Measurements from ENCODE around the gene YEATS2.

YEATS2 gene

GRCh38 chr3:183829466-183829865 lies 131.9 kb downstream of the YEATS2 start:
- TF ChIP-seq CTCF (IDR thresholded peaks at IDR 0.05; ENCODE audit: low read depth, low read length, missing control alignments) = no peak
- DNase-seq (ENCODE audit: extremely low read depth, low read depth) = no peak
- H3K4me3 ChIP-seq (replicated peaks; ENCODE audit: low read depth, low read length) = no peak overlapping the region

DNA sequence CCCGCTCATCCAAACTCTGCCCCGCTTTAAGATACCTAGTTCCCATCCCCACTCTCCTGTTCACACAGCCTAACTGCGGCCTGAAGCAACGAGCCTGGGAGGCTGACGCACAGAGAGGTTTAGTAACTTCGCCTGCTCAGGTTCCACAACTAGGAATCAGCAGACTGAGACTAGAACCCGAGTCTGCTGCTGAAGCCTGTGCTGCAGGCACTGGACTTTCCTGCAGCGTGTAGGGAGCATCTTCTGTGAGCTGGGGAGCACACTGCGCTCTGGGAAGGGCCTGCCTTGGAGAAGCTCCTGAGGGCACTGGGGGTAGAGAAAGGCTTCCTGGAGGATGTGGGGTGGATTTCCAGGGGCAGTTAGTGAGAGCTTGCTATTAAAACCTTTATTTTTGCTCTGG lies 132.6 kb downstream of the YEATS2 start:
- no peak for DNase-seq (ENCODE audit: extremely low read depth, low read depth)
- no peak for TF ChIP-seq CTCF (IDR thresholded peaks at IDR 0.05; ENCODE audit: low read depth, low read length, missing control alignments)
- no peak overlapping the region for H3K4me3 ChIP-seq (replicated peaks; ENCODE audit: low read depth, low read length)

GRCh38 chr3:183833516-183833915 lies 135.9 kb downstream of the YEATS2 start:
- TF ChIP-seq CTCF (IDR thresholded peaks at IDR 0.05; ENCODE audit: low read depth, low read length, missing control alignments) = no peak
- DNase-seq (ENCODE audit: extremely low read depth, low read depth) = no peak
- no peak overlapping the region for H3K4me3 ChIP-seq (replicated peaks; ENCODE audit: low read depth, low read length)

DNA sequence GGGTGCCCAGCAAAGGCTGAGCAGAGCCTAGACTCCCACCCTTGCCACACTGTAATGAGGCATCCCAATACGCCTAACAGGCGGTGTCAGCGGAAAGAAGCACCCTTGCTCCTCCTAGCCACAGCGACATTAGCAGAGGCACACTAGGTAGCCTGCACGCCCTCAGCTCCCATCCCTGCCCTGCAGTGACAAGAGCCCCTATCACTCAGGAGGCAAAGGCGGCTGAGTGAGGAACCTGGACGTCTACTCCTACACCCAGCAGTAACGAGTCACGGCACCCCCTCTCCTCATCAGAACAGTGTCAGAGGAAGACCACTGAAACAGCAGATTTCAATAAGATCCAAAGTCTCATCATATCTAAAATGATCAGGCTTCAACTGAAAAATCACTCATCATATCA lies 139.8 kb downstream of the YEATS2 start:
- no peak for DNase-seq (ENCODE audit: extremely low read depth, low read depth)
- no peak for TF ChIP-seq CTCF (IDR thresholded peaks at IDR 0.05; ENCODE audit: low read depth, low read length, missing control alignments)
- no peak overlapping the region for H3K4me3 ChIP-seq (replicated peaks; ENCODE audit: low read depth, low read length)

DNA sequence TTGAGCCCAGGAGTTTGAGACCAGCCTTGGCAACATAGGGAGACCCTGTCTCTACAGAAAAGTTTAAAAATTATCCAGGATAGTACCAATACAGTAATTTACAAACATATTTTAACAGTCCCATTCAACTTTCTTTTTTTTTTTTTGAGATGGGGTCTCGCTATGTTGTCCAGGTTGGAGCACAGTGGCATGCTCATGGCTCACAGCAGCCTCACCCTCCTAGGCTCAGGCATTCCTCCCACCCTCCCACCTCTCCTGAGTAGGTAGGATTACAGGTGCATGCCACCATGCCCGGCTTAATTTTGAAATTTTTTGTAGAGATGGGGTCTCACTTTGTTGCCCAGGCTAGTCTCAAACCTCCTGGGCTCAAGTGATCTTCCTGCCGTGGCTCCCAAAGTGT lies 140.3 kb downstream of the YEATS2 start:
- DNase-seq (ENCODE audit: extremely low read depth, low read depth) = no peak
- H3K4me3 ChIP-seq (replicated peaks; ENCODE audit: low read depth, low read length) = no peak overlapping the region
- no peak for TF ChIP-seq CTCF (IDR thresholded peaks at IDR 0.05; ENCODE audit: low read depth, low read length, missing control alignments)

DNA sequence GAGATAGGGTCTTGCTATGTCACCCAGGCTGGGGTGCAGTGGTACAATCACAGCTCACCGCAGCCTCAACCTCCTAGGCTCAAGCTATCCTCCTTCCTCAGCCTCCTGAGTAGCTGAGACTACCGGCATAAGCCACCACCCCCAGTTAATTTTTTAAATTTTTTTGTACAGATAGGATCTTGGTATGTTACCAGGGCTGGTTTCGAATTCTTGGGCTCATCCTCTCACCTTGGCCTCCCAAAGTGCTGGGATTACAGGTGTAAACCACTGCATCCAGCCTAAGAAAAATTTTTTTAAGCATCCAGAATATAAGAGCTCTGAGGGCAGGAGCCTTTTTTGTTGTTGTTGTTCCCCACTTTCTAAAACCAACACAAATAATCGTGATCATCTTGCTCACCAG lies 142.2 kb downstream of the YEATS2 start:
- no peak for TF ChIP-seq CTCF (IDR thresholded peaks at IDR 0.05; ENCODE audit: low read depth, low read length, missing control alignments)
- DNase-seq (ENCODE audit: extremely low read depth, low read depth) = no peak
- no peak overlapping the region for H3K4me3 ChIP-seq (replicated peaks; ENCODE audit: low read depth, low read length)

- no peak overlapping the region for H3K4me3 ChIP-seq (replicated peaks; ENCODE audit: low read depth, low read length)
- no peak for TF ChIP-seq CTCF (IDR thresholded peaks at IDR 0.05; ENCODE audit: low read depth, low read length, missing control alignments)
- DNase-seq (ENCODE audit: extremely low read depth, low read depth) = peak; percentile 57
Observed at GRCh38 chr3:183844606-183845005, 147.0 kb downstream of the YEATS2 start.
